K562 (cell line): ENCODE measurements around the gene LONRF3. TPM values are rescaled to one million over a fixed set of nuclear protein-coding genes. Genes with fewer than 3 reads are reported as not detected.
A peak's percentile ranks its signal among the peaks of the same experiment; 100 is the strongest.

Source experiments
- CBX3 ChIP-seq, 2 experiments: IDR thresholded peaks; 1 replicate in 1 of 2; 2 replicates in 1 of 2; pipeline ENCODE4 v1.6.1; 2012; ENCODE audit warnings: inconsistent platforms in 2 of 2, low read length in 2 of 2, borderline replicate concordance in 1 of 2, control low read depth in 1 of 2
- DDX20 ChIP-seq: fragments of 450-650 bp; IDR thresholded peaks from 2 replicates; pipeline ENCODE4 v1.6.1; 2016; ENCODE audit warnings: missing genetic modification characterization, low read depth, mild to moderate bottlenecking, missing compliant biosample characterization, moderate library complexity
- GTF2E2 ChIP-seq: fragments of 200-800 bp; sonication (Bioruptor generic); IDR thresholded peaks from 2 replicates; pipeline ENCODE4 v1.6.1; 2016; ENCODE audit warnings: missing genetic modification characterization, missing compliant biosample characterization
- ILK ChIP-seq: fragments of 450-650 bp; IDR thresholded peaks from 2 replicates; pipeline ENCODE4 v1.6.1; 2016; ENCODE audit warnings: missing genetic modification characterization, low read depth, mild to moderate bottlenecking, missing compliant biosample characterization, moderate library complexity, borderline replicate concordance
- JUND ChIP-seq, 2 experiments: IDR thresholded peaks; 2 replicates in 1 of 2; 3 replicates in 1 of 2; pipeline ENCODE4 v1.6.1; 2011; ENCODE audit warnings: borderline replicate concordance in 2 of 2, low read depth in 2 of 2, low read length in 2 of 2, improper control_type of control experiment in 1 of 2, missing biosample characterization in 1 of 2, missing genetic modification characterization in 1 of 2, missing genetic modification reagents in 1 of 2
- MCM2 ChIP-seq: fragments of 450-650 bp; IDR thresholded peaks from 2 replicates; pipeline ENCODE4 v1.6.1; 2017; ENCODE audit warnings: low read depth, mild to moderate bottlenecking
- MCM7 ChIP-seq, 2 experiments: fragments of 450-650 bp; IDR thresholded peaks; 2 replicates each; pipeline ENCODE4 v1.6.1; 2016 to 2018
- MEF2D ChIP-seq: conservative IDR thresholded peaks from 2 replicates; pipeline ENCODE4 v1.6.1; 2016; ENCODE audit warnings: low read depth, missing genetic modification characterization, missing compliant biosample characterization
- NFXL1 ChIP-seq: fragments of 450-650 bp; formaldehyde crosslinking; IDR thresholded peaks from 2 replicates; pipeline ENCODE4 v1.4.0; 2021; ENCODE audit warnings: mild to moderate bottlenecking
- POLR3A ChIP-seq: IDR thresholded peaks from 2 replicates; pipeline ENCODE4 v1.6.1; 2011; ENCODE audit warnings: borderline replicate concordance, mild to moderate bottlenecking, moderate library complexity; ENCODE audit not compliant: insufficient read length, insufficient read depth; ENCODE audit errors: extremely low read depth
- TAF1 ChIP-seq: IDR thresholded peaks from 2 replicates; pipeline ENCODE4 v1.6.1; 2011; ENCODE audit warnings: mild to moderate bottlenecking, low read length, moderate library complexity; ENCODE audit not compliant: insufficient read depth, control insufficient read depth, severe bottlenecking; ENCODE audit errors: extremely low read depth
- ZNF561 ChIP-seq: fragments of 450-650 bp; formaldehyde crosslinking; conservative IDR thresholded peaks from 2 replicates; pipeline ENCODE4 v1.4.0; 2020; ENCODE audit warnings: mild to moderate bottlenecking, moderate library complexity
- ZNF583 ChIP-seq: fragments of 250-450 bp; sonication (Bioruptor Pico); IDR thresholded peaks from 2 replicates; pipeline ENCODE4 v1.4.0; 2020
- ZNF717 ChIP-seq: fragments of 250-450 bp; sonication (Bioruptor Pico); IDR thresholded peaks from 2 replicates; pipeline ENCODE4 v1.5.0; 2021
- ZNF75A ChIP-seq: fragments of 450-650 bp; formaldehyde crosslinking; IDR thresholded peaks from 2 replicates; pipeline ENCODE4 v1.4.0; 2020; ENCODE audit warnings: mild to moderate bottlenecking
- polyA plus RNA-seq, 8 experiments: library from polyadenylated mRNA; depleted of rRNA in 4 of 8; stranded (reverse) in 5 of 8; unstranded in 3 of 8; fragments of >200 nt; fragmentation: Nextera tagmentation in 2 of 8; fragmentation: Illumina TruSeq in 1 of 8; extraction: Ambion mirVana in 2 of 8; extraction: Trizol in 1 of 8; gene quantifications; 2 replicates each; pipeline versions ENCODE4 v1.2.1 to v1.2.3, GENCODE V29; 2011 to 2014; ENCODE audit warnings: inconsistent platforms in 1 of 8, missing spikeins in 1 of 8
- total RNA-seq, 7 experiments: library from RNA; depleted of rRNA in 6 of 7; stranded (reverse); fragments of >200 nt in 6 of 7; fragmentation: Illumina TruSeq in 2 of 7; extraction: Trizol in 2 of 7; gene quantifications; 2 replicates each; pipeline versions ENCODE4 v1.2.1 to v1.2.3, GENCODE V29; 2011 to 2021; ENCODE audit warnings: low replicate concordance in 1 of 7
- TF ChIP-seq, protein P1 (sequence below): fragments of 450-650 bp; IDR thresholded peaks from 2 replicates; pipeline ENCODE4 v1.6.1; 2016; ENCODE audit warnings: missing biosample characterization, missing genetic modification characterization
- TF ChIP-seq, protein P2 (sequence below): fragments of 450-650 bp; IDR thresholded peaks from 2 replicates; pipeline ENCODE4 v1.6.1; 2016; ENCODE audit warnings: mild to moderate bottlenecking, moderate library complexity

The LONRF3 gene
- total and polyA plus RNA-seq, 9 of the 15 experiments (the other 6 are each of a cell fraction or from before 2014, with no cell fraction given) = 1.3 to 22.0 (median 8.7) TPM

DNA sequence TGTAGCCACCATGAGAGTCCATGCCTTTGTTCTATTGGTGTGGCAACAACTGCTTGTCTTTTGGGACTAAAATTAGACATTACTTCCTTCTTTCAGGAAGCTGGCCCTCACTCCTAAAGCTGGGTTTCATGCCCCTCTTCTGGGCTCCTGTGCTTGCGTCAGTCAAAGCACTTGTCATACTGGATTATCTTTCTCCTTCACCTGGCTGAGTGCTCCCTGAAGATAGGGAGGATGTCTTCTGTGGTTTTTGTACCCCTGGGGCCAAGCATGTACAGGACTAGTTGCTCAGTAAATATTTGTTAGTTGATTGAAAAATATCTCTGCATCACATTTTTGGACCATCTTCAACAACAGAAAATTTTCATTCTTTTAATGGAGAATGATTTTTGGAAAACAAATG lies 26.1 kb upstream of the LONRF3 start (continued):
- TF ChIP-seq ILK (tag) = no peak
- TF ChIP-seq ZNF561 (CRISPR knock-in tag) = no peak
- no peak for TF ChIP-seq MCM2
- no peak for TF ChIP-seq ZNF75A
- TF ChIP-seq MCM7 (IDR thresholded peaks at IDR 0.05) = no peak
- no peak for TF ChIP-seq DDX20
- TF ChIP-seq MEF2D (tag) = 0 out of 2 replicates have a peak, but pooled peaks have one; percentile 16
- no peak for TF ChIP-seq ZNF583 (CRISPR knock-in tag)
- TF ChIP-seq NFXL1 (CRISPR knock-in tag) = no peak
- no peak for TF ChIP-seq POLR3A
- TF ChIP-seq, protein P1, sequence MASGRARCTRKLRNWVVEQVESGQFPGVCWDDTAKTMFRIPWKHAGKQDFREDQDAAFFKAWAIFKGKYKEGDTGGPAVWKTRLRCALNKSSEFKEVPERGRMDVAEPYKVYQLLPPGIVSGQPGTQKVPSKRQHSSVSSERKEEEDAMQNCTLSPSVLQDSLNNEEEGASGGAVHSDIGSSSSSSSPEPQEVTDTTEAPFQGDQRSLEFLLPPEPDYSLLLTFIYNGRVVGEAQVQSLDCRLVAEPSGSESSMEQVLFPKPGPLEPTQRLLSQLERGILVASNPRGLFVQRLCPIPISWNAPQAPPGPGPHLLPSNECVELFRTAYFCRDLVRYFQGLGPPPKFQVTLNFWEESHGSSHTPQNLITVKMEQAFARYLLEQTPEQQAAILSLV (tag) = no peak
- no peak for TF ChIP-seq CBX3 (IDR thresholded peaks at IDR 0.05; ENCODE audit: borderline replicate concordance in 1 of 2, low read length in 2 of 2)
- TF ChIP-seq ZNF717 (CRISPR knock-in tag) = no peak
- no peak for TF ChIP-seq TAF1
- peak; percentile 77 for TF ChIP-seq JUND (IDR thresholded peaks at IDR 0.05; ENCODE audit: borderline replicate concordance, low read depth, low read length)
- TF ChIP-seq JUND (tag; IDR thresholded peaks at IDR 0.05; ENCODE audit: borderline replicate concordance, low read depth, low read length) = peak; percentile 57; the same call in 1 of the 3 replicates
- TF ChIP-seq, protein P2, sequence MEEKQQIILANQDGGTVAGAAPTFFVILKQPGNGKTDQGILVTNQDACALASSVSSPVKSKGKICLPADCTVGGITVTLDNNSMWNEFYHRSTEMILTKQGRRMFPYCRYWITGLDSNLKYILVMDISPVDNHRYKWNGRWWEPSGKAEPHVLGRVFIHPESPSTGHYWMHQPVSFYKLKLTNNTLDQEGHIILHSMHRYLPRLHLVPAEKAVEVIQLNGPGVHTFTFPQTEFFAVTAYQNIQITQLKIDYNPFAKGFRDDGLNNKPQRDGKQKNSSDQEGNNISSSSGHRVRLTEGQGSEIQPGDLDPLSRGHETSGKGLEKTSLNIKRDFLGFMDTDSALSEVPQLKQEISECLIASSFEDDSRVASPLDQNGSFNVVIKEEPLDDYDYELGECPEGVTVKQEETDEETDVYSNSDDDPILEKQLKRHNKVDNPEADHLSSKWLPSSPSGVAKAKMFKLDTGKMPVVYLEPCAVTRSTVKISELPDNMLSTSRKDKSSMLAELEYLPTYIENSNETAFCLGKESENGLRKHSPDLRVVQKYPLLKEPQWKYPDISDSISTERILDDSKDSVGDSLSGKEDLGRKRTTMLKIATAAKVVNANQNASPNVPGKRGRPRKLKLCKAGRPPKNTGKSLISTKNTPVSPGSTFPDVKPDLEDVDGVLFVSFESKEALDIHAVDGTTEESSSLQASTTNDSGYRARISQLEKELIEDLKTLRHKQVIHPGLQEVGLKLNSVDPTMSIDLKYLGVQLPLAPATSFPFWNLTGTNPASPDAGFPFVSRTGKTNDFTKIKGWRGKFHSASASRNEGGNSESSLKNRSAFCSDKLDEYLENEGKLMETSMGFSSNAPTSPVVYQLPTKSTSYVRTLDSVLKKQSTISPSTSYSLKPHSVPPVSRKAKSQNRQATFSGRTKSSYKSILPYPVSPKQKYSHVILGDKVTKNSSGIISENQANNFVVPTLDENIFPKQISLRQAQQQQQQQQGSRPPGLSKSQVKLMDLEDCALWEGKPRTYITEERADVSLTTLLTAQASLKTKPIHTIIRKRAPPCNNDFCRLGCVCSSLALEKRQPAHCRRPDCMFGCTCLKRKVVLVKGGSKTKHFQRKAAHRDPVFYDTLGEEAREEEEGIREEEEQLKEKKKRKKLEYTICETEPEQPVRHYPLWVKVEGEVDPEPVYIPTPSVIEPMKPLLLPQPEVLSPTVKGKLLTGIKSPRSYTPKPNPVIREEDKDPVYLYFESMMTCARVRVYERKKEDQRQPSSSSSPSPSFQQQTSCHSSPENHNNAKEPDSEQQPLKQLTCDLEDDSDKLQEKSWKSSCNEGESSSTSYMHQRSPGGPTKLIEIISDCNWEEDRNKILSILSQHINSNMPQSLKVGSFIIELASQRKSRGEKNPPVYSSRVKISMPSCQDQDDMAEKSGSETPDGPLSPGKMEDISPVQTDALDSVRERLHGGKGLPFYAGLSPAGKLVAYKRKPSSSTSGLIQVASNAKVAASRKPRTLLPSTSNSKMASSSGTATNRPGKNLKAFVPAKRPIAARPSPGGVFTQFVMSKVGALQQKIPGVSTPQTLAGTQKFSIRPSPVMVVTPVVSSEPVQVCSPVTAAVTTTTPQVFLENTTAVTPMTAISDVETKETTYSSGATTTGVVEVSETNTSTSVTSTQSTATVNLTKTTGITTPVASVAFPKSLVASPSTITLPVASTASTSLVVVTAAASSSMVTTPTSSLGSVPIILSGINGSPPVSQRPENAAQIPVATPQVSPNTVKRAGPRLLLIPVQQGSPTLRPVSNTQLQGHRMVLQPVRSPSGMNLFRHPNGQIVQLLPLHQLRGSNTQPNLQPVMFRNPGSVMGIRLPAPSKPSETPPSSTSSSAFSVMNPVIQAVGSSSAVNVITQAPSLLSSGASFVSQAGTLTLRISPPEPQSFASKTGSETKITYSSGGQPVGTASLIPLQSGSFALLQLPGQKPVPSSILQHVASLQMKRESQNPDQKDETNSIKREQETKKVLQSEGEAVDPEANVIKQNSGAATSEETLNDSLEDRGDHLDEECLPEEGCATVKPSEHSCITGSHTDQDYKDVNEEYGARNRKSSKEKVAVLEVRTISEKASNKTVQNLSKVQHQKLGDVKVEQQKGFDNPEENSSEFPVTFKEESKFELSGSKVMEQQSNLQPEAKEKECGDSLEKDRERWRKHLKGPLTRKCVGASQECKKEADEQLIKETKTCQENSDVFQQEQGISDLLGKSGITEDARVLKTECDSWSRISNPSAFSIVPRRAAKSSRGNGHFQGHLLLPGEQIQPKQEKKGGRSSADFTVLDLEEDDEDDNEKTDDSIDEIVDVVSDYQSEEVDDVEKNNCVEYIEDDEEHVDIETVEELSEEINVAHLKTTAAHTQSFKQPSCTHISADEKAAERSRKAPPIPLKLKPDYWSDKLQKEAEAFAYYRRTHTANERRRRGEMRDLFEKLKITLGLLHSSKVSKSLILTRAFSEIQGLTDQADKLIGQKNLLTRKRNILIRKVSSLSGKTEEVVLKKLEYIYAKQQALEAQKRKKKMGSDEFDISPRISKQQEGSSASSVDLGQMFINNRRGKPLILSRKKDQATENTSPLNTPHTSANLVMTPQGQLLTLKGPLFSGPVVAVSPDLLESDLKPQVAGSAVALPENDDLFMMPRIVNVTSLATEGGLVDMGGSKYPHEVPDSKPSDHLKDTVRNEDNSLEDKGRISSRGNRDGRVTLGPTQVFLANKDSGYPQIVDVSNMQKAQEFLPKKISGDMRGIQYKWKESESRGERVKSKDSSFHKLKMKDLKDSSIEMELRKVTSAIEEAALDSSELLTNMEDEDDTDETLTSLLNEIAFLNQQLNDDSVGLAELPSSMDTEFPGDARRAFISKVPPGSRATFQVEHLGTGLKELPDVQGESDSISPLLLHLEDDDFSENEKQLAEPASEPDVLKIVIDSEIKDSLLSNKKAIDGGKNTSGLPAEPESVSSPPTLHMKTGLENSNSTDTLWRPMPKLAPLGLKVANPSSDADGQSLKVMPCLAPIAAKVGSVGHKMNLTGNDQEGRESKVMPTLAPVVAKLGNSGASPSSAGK = no peak
- no peak for TF ChIP-seq GTF2E2 (tag)
